ENCODE results near the gene ITPR2.

DNA sequence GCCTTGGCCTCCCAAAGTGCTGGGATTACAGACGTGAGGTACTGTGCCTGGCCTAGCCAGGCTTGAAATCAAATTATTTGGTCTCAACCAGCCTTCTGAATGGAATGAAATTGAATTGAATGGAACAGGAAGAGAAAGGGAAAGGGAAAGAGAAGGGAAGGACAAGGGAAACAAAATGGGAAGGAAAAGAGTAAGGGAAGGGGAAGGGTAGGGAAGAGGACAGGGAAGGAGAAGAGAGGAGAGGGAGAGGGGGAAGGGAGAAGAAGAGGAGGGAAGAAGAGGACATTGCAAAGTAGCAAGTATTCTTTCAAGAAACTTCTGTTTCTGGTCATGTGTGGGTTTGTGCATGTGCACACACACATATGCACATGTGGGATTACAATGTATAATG, 97.8 kb downstream of the ITPR2 start:
- no peak for TF ChIP-seq CTCF (IDR thresholded peaks at IDR 0.05; ENCODE audit: low read length)
- no peak for TF ChIP-seq EZH2 (IDR thresholded peaks at IDR 0.05; ENCODE audit: borderline replicate concordance, low read length)

All from OCI-LY1 (cell line).